Measurements from ENCODE around the gene PEF1. TPM values are rescaled to one million over a fixed set of nuclear protein-coding genes. Genes with fewer than 3 reads are reported as not detected.

The PEF1 gene
- total RNA-seq, 4 donors from 2014 or later = 29.5 to 53.1 (median 42.7) TPM

DNA sequence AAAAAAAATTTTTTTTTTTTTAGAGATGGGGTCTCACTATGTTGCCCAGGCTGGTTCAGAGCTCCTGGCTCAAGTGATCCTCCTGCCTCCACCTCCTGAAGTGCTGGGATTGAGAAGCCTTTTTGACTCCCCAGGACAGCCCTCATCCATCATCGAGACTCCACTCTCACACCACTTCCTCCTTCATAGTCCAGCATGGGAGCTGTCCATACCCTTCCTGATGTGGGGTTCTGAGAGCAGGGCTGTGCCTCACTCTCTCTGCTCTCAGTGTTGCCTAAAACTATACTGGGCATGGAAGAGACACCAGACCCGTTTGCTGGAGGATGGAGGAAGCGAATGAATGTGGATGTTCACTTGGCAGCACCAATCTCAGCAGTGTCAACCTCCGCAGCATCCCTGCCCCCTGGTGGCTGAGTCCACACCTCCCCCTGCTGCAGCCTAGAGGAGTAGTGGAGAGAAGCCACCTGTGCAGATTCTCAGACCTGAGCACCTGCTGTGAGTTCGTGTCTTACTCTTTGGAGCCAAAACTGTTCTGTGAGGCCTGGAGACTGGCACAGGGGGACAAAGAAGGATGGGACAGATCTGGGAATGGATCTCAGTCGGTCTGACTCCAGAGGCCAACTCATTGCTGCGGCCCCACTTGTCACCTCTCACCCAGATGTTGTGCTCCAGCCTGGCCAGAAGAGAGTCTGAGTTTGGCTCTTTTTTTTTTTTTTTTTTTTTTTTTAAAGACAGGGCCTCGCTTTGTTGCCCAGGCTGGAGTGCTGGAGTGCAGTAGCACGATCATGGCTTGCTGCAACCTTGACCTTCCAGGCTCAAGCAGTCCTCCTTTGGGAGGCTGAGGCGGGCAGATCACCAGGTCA is 50.7 kb downstream of the PEF1 start:
- ATAC-seq = peak; percentile 81 to 87
- Histone ChIP-seq H3K27ac (no peak overlapping the region), H3K27me3 (peaks cover 0 to 6% (median 3%) of the 10 kb centered on the region in 3 donors), H3K36me3 (no peaks in the 10 kb centered on the region), H3K9me3 (no peaks in the 10 kb centered on the region), H3K4me3 (no peak overlapping the region), H3K4me1 (no peaks in the 10 kb centered on the region)
- intact Hi-C loops (cut with DNase I; ENCODE audit: low total_unique reads) = loop anchor here (1.0 kb wide), 1 partner anchor 30 kb away; no protein-coding TSS in a partner anchor
- in situ Hi-C loops (cut with MboI; ENCODE audit: low sequenced_read_pairs in 4 of 4) = no loop called here
- DNase-seq = peak; percentile 48 to 59
- TF ChIP-seq, protein P1, sequence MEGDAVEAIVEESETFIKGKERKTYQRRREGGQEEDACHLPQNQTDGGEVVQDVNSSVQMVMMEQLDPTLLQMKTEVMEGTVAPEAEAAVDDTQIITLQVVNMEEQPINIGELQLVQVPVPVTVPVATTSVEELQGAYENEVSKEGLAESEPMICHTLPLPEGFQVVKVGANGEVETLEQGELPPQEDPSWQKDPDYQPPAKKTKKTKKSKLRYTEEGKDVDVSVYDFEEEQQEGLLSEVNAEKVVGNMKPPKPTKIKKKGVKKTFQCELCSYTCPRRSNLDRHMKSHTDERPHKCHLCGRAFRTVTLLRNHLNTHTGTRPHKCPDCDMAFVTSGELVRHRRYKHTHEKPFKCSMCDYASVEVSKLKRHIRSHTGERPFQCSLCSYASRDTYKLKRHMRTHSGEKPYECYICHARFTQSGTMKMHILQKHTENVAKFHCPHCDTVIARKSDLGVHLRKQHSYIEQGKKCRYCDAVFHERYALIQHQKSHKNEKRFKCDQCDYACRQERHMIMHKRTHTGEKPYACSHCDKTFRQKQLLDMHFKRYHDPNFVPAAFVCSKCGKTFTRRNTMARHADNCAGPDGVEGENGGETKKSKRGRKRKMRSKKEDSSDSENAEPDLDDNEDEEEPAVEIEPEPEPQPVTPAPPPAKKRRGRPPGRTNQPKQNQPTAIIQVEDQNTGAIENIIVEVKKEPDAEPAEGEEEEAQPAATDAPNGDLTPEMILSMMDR (IDR thresholded peaks at IDR 0.05 in 4 of 5, conservative IDR thresholded peaks at IDR 0.05 in 1 of 5) = peak; percentile 68 to 92 (median 77)
- TF ChIP-seq POLR2A (IDR thresholded peaks at IDR 0.05) = no peak

DNA sequence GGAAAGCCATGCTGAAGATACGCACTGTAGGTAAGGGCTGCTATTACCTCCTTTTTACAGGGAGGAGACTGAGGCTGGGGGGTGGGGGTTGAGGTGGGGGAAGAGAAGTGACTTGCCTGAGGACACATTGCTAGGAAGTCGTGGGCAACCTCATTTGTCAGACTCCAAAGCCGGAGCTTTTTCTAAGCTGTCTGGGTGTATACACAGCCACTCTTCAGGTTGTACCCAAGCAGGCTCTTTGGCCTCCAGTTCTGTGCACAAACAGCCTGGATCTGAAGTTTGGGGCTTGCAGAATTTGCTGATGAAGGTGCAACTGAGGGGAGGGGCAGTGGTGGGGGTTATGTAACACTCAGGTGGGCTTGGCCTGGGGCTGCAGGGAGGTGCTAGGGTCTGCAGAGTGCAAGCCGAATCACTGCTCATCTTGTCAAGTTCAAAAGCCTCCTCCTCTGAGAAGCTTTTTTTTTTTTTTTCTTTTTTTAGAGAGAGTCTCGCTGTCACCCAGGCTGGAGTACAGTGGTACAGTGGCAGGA is 51.5 kb downstream of the PEF1 start:
- Histone ChIP-seq H3K4me1 (peaks cover 0 to 1% of the 10 kb centered on the region in 2 donors), H3K4me3 (no peak overlapping the region), H3K9me3 (no peaks in the 10 kb centered on the region), H3K27me3 (peaks cover 0 to 9% (median 6%) of the 10 kb centered on the region in 3 donors), H3K36me3 (no peaks in the 10 kb centered on the region), H3K27ac (no peak overlapping the region)
- TF ChIP-seq, protein P1 (IDR thresholded peaks at IDR 0.05 in 4 of 5, conservative IDR thresholded peaks at IDR 0.05 in 1 of 5) = no peak
- TF ChIP-seq POLR2A (IDR thresholded peaks at IDR 0.05) = no peak
- intact Hi-C loops (cut with DNase I; ENCODE audit: low total_unique reads) = no loop called here
- no peak for ATAC-seq
- in situ Hi-C loops (cut with MboI; ENCODE audit: low sequenced_read_pairs in 4 of 4) = no loop called here
- no peak for DNase-seq

DNA sequence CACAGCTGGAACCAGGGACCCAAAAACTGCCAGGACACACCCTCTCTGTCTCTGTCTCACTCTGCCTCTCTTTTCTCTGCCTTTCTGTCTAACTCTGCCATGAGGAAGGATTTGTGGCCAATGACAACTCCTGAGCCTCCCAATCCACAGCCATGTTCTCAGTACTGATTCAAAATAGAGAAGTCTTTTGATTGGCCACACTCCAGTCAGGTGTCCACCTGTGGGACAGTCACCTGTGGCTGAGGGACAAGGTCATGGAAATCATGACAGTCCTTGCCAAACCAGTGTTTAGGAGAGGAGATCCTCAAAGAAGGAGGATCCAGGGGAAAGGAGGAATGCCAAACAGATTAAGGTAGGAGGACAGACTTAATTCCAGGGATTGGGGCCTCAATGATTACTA is 52.5 kb downstream of the PEF1 start:
- no peaks in the 10 kb centered on the region for H3K9me3 ChIP-seq
- ATAC-seq (no peak), DNase-seq (no peak)
- peaks cover 0 to 9% (median 6%) of the 10 kb centered on the region in 3 donors for H3K27me3 ChIP-seq
- in situ Hi-C loops (cut with MboI; ENCODE audit: low sequenced_read_pairs in 4 of 4) (no loop called here), intact Hi-C loops (cut with DNase I; ENCODE audit: low total_unique reads) (no loop called here)
- TF ChIP-seq, protein P1 (IDR thresholded peaks at IDR 0.05 in 4 of 5, conservative IDR thresholded peaks at IDR 0.05 in 1 of 5) = no peak
- no peak for TF ChIP-seq POLR2A (IDR thresholded peaks at IDR 0.05)
- H3K4me3 ChIP-seq = no peak overlapping the region
- H3K4me1 ChIP-seq = peaks cover 5 to 11% of the 10 kb centered on the region in 2 donors
- no peak overlapping the region for H3K27ac ChIP-seq
- H3K36me3 ChIP-seq = no peaks in the 10 kb centered on the region

DNA sequence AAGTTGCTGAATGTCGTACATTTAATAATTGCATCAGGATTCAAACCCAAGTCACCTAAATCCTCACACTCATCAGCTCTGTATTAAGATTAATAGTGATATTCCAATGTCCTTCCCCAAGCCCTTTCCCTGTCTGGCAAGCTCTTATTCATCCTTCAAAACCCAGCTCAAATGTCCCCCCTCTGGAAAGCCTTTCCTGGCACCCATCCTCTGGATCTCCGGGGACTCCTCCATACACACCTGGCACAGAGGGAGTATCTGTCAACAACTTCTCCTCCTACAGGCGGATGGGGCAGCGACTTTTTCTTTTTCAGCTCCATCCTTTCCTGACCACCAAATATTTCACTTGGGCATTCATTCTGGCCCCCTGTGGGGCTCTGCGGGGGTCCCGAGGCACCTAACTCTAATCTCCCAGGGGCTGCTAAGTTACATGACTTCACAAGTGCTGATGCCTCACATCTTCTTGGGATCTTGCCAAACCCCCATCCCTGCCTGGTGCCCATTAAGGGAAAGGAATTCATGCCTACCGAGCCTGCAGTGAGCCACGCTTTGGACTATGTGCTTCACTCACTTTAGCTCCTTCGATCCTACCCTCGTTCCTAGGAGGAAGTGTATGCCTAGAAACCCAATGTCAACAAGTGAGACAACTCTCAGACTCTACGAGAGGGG is 53.1 kb downstream of the PEF1 start:
- in situ Hi-C loops (cut with MboI; ENCODE audit: low sequenced_read_pairs in 4 of 4) = no loop called here
- no peak for ATAC-seq
- H3K36me3 ChIP-seq = no peaks in the 10 kb centered on the region
- TF ChIP-seq, protein P1 (IDR thresholded peaks at IDR 0.05 in 4 of 5, conservative IDR thresholded peaks at IDR 0.05 in 1 of 5) = no peak
- TF ChIP-seq POLR2A (IDR thresholded peaks at IDR 0.05) = no peak
- no peaks in the 10 kb centered on the region for H3K9me3 ChIP-seq
- H3K4me1 ChIP-seq = peaks cover 5 to 12% of the 10 kb centered on the region in 2 donors
- no peak overlapping the region for H3K4me3 ChIP-seq
- no peak for DNase-seq
- intact Hi-C loops (cut with DNase I; ENCODE audit: low total_unique reads) = no loop called here
- peaks cover 0 to 13% (median 6%) of the 10 kb centered on the region in 3 donors for H3K27me3 ChIP-seq
- no peak overlapping the region for H3K27ac ChIP-seq
